HEK293T (cell line): Measurements from ENCODE around the gene MIER1.

Source experiments
- CTCF ChIA-PET: fragments of 350-600 bp; formaldehyde crosslinking; extraction: SDS; loops from one replicate; lab custom pipeline; 2021; ENCODE audit warnings: antibody characterized with exemption, inconsistent platforms; lab: Yijun Ruan, JAX
- POLR2A ChIA-PET: fragments of 350-600 bp; formaldehyde crosslinking; extraction: SDS; loops from one replicate; lab custom pipeline; 2020; ENCODE audit warnings: antibody characterized with exemption, inconsistent platforms; lab: Yijun Ruan, JAX
- DNase-seq: peaks from one replicate; pipeline ENCODE4 v3.0.0; 2012; ENCODE audit warnings: mixed read lengths; ENCODE audit errors: extremely low spot score
- ARNT ChIP-seq: fragments of 450-650 bp; IDR thresholded peaks from 2 replicates; pipeline ENCODE4 v1.6.1; 2017; ENCODE audit warnings: mild to moderate bottlenecking
- BHLHE40 ChIP-seq: fragments of 450-650 bp; IDR thresholded peaks from 2 replicates; pipeline ENCODE4 v1.6.1; 2016; ENCODE audit warnings: mild to moderate bottlenecking, moderate library complexity, borderline replicate concordance
- CTBP1 ChIP-seq: fragments of 450-650 bp; IDR thresholded peaks from 2 replicates; pipeline ENCODE4 v1.6.1; 2016; ENCODE audit warnings: borderline replicate concordance
- ELF4 ChIP-seq: fragments of 450-650 bp; IDR thresholded peaks from 2 replicates; pipeline ENCODE4 v1.6.1; 2017; ENCODE audit warnings: antibody characterized with exemption
- FOXA1 ChIP-seq: fragments of 450-650 bp; IDR thresholded peaks from 2 replicates; pipeline ENCODE4 v1.6.1; 2016; ENCODE audit warnings: mild to moderate bottlenecking
- FOXK2 ChIP-seq: fragments of 450-650 bp; IDR thresholded peaks from 2 replicates; pipeline ENCODE4 v1.6.1; 2016; ENCODE audit warnings: mild to moderate bottlenecking
- FOXM1 ChIP-seq: fragments of 450-650 bp; IDR thresholded peaks from 2 replicates; pipeline ENCODE4 v1.6.1; 2017; ENCODE audit warnings: mild to moderate bottlenecking, borderline replicate concordance
- HDGF ChIP-seq: fragments of 450-650 bp; IDR thresholded peaks from 2 replicates; pipeline ENCODE4 v1.6.1; 2017; ENCODE audit warnings: antibody characterized with exemption, borderline replicate concordance
- L3MBTL2 ChIP-seq: fragments of 450-650 bp; conservative IDR thresholded peaks from 2 replicates; pipeline ENCODE4 v1.6.1; 2016; ENCODE audit warnings: mild to moderate bottlenecking
- LEF1 ChIP-seq: fragments of 450-650 bp; IDR thresholded peaks from 2 replicates; pipeline ENCODE4 v1.6.1; 2017; ENCODE audit warnings: mild to moderate bottlenecking, borderline replicate concordance
- NFRKB ChIP-seq: fragments of 450-650 bp; IDR thresholded peaks from 2 replicates; pipeline ENCODE4 v1.6.1; 2016; ENCODE audit warnings: mild to moderate bottlenecking, moderate library complexity
- SP1 ChIP-seq: fragments of 450-650 bp; IDR thresholded peaks from 2 replicates; pipeline ENCODE4 v1.6.1; 2017
- SUZ12 ChIP-seq: fragments of 450-650 bp; IDR thresholded peaks from 2 replicates; pipeline ENCODE4 v1.6.1; 2016; ENCODE audit warnings: mild to moderate bottlenecking
- TARDBP ChIP-seq: fragments of 450-650 bp; IDR thresholded peaks from 2 replicates; pipeline ENCODE4 v1.6.1; 2016
- ZNF384 ChIP-seq: fragments of 450-650 bp; IDR thresholded peaks from 2 replicates; pipeline ENCODE4 v1.6.1; 2016
- TF ChIP-seq, protein P1 (sequence below): fragments of 450-650 bp; IDR thresholded peaks from 2 replicates; pipeline ENCODE4 v1.6.1; 2016

MIER1 gene

DNA sequence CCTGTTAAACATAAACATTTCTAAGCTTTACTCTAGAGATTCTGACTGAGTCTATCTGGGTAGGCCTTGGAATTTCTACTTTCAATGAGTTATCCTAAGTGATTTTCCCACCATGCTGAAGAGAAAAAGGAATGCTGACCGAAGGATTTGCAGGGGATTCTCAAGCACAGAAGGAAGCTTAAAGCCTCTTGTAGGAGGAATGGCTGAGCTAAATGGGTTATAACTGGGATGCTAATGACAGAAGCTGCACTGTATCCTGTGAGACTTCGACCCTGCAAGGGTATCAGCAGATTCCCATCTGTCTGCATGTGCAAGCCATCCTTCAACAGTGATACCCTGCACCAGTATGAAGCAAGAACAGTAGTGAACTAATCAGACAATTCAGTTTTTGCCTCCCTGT lies 93.8 kb downstream of the MIER1 start:
- CTCF ChIA-PET = interaction anchor here (1.2 kb wide), 1 partner anchor 28 kb away, joined by 3 read pairs; no protein-coding TSS in a partner anchor

DNA sequence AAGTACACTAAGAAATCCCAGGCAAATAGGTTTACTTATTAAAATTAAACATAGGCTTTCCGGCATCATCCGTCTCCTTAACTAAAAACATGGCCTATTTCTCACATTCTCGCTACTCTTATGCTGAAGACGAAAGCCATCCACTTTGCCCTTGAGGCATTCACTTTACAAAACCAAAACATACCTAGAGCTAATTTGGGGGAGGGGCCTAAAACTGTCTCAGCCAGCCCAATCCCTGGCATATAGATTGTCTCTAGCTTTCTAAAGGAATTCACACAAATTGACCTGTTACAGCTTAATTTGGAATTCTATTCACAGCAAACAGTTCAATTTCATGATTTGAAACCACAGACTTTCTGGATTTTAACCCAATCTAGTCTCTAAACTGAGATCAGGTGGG lies 94.3 kb downstream of the MIER1 start:
- TF ChIP-seq LEF1 (no peak), L3MBTL2 (no peak), ELF4 (no peak), CTBP1 (no peak), FOXA1 (no peak), ZNF384 (no peak), BHLHE40 (no peak), FOXK2 (no peak), HDGF (no peak), TARDBP (no peak), SUZ12 (no peak), SP1 (no peak), ARNT (no peak), FOXM1 (no peak), NFRKB (no peak)
- TF ChIP-seq, protein P1, sequence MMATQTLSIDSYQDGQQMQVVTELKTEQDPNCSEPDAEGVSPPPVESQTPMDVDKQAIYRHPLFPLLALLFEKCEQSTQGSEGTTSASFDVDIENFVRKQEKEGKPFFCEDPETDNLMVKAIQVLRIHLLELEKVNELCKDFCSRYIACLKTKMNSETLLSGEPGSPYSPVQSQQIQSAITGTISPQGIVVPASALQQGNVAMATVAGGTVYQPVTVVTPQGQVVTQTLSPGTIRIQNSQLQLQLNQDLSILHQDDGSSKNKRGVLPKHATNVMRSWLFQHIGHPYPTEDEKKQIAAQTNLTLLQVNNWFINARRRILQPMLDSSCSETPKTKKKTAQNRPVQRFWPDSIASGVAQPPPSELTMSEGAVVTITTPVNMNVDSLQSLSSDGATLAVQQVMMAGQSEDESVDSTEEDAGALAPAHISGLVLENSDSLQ = no peak
- CTCF ChIA-PET = interaction anchor here (0.8 to 1.2 kb wide), 2 partner anchors 27 to 107 kb away, joined by 3 read pairs; no protein-coding TSS in a partner anchor
- DNase-seq = no peak
- POLR2A ChIA-PET = interaction anchor here (2.2 kb wide), 1 partner anchor 34 kb away, joined by 9 read pairs; the partner anchor contains the start of gene SLC35D1

More for the DNA sequence above, 93.8 kb downstream of the MIER1 start:
- no peak for DNase-seq
- TF ChIP-seq FOXK2 = no peak
- POLR2A ChIA-PET = interaction anchor here (2.2 kb wide), 1 partner anchor 35 kb away, joined by 9 read pairs; the partner anchor contains the start of gene SLC35D1

DNA sequence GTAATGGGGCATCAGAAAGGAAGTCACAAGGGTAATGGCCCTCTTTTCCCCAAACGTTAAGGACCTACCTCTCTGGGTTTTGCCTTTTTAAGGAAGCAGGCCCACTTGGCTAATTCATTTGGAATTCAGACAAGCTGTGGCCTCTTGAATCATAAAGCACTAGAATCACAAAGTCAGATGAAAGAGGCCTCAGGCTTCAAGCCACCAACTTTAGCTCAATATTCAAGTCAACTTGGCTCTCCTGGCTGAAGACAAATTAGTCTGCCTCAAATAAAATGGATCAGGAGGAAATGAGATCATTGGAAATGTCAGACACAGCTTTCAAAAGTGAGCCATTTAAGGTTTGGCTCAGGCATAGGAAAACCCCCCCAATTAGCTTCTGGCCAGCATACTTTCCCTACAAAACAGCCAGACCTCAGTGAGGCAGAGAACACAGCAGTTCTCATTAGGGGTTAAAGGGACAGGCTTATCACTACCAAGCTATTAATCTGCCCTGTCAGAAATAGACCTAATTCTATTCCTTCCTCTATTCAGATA lies 94.9 kb downstream of the MIER1 start:
- TF ChIP-seq ARNT (no peak), SP1 (no peak), HDGF (no peak), NFRKB (no peak), BHLHE40 (no peak), L3MBTL2 (no peak), FOXA1 (no peak), LEF1 (no peak), FOXM1 (no peak), CTBP1 (no peak)
- TF ChIP-seq, protein P1 = no peak
- ChIA-PET POLR2A (interaction anchor here (2.2 kb wide), 1 partner anchor 34 kb away, joined by 9 read pairs; the partner anchor contains the start of gene SLC35D1), CTCF (interaction anchor here (0.8 kb wide), 1 partner anchor 107 kb away, joined by 3 read pairs; no protein-coding TSS in a partner anchor)
- no peak for DNase-seq

DNA sequence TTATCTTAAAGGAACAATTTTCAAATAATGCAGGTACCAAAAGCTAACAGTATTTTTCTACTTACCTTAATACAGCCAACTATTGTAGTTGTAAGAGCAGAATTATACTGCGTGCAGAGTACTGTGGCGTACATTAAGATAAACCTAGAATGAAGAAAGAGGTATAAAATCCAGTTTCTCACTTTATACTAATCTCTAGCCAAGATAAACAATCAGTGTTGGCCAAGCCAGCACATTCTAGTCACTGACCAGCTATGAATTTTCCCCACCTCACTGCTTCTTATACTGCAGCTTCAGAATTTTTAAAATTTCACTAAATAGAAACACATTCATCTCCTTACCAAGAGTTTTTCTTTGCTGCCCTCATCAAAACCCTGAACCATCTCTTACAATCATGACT lies 95.5 kb downstream of the MIER1 start:
- ChIA-PET POLR2A (interaction anchor here (2.2 kb wide), 1 partner anchor 33 kb away, joined by 9 read pairs; the partner anchor contains the start of gene SLC35D1), CTCF (no interaction called here)
- no peak for TF ChIP-seq BHLHE40
- TF ChIP-seq, protein P1 = no peak
- no peak for TF ChIP-seq LEF1
- TF ChIP-seq NFRKB = no peak
- no peak for TF ChIP-seq ZNF384
- TF ChIP-seq SUZ12 = no peak
- TF ChIP-seq L3MBTL2 = no peak
- no peak for TF ChIP-seq SP1
- no peak for TF ChIP-seq FOXK2
- TF ChIP-seq FOXA1 = no peak
- TF ChIP-seq FOXM1 = no peak
- TF ChIP-seq CTBP1 = no peak
- no peak for TF ChIP-seq HDGF
- no peak for DNase-seq

DNA sequence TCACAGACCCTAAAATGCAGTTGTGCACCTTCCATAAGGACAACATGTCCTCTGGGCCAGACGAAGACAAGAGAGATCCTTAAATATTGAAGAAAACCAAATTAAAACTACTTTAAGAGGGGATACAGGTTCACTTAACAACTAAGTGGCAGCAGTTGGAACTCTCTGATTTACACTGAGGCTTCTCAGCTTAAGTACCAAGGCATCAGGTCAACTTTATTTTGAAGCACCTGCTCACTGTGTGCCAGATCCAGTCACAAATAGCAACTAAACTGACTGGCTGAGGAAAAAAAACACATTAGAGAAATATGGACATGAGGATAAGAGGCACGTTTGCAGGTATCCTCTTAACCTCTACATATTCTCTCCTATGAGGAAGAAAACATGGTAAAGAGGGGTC lies 96.0 kb downstream of the MIER1 start:
- ChIA-PET POLR2A (no interaction called here), CTCF (no interaction called here)
- TF ChIP-seq SP1 = no peak
- TF ChIP-seq NFRKB = no peak
- TF ChIP-seq TARDBP = no peak
- no peak for DNase-seq

DNA sequence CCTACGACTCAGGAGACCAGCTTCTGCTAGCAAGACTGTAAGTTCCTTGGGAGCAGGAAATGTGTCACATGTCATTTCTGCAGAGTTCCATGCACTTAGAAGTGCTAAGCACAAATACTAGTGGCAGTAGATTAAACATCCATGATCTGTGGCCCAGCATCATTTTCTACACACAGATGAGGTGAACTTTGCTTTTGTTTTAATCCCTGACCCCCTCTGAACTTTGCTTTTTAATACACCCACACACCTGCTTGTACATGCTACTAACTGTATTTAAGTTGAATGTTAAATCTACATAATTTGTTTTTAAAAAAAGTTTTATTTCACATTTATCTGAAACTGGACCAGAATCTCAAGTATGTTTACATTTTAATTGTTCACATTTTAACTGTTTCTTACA lies 104.7 kb downstream of the MIER1 start:
- no peak for DNase-seq
- ChIA-PET CTCF (no interaction called here), POLR2A (no interaction called here)
- TF ChIP-seq ZNF384 (no peak), BHLHE40 (no peak), TARDBP (no peak), FOXM1 (no peak), L3MBTL2 (no peak), HDGF (no peak), FOXA1 (no peak), CTBP1 (no peak), NFRKB (no peak), SP1 (no peak), ARNT (no peak), ELF4 (no peak)
- TF ChIP-seq, protein P1 = no peak
